RKO (cell line): ENCODE data around the gene ATXN1L.
"Not testable (repeated sequence)": the region's sequence is repeated elsewhere in the genome, so short reads cannot be mapped to it uniquely, and the experiment has no call there.

ENCODE experiments used
- DNase-seq: peaks from one replicate; pipeline ENCODE4 v3.0.0-alpha.2; 2016; ENCODE audit warnings: low spot score

ATXN1L gene

GRCh38 chr16:71852158-71852557, 6.4 kb downstream of the ATXN1L start:
- DNase-seq = no peak

DNA sequence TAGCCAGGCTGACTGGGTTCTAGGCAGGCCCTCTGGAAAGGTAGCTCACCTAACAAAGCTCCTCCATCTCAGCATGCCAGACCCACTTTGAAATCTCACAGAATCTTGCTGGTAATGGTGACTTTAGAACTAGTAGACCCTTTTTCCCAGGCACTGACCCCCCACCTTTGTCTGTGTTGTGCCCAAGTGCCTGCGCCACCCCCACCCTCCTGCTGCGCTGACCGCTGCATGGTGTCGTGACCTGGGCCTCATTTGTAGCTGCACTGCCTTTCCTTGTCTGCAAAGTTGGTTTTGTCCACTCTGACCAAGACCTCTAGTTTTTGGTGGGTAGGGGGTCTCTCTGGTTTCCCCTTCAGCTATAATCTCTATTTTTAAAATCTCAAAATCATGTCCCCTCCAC, 6.8 kb downstream of the ATXN1L start:
- no peak for DNase-seq

DNA sequence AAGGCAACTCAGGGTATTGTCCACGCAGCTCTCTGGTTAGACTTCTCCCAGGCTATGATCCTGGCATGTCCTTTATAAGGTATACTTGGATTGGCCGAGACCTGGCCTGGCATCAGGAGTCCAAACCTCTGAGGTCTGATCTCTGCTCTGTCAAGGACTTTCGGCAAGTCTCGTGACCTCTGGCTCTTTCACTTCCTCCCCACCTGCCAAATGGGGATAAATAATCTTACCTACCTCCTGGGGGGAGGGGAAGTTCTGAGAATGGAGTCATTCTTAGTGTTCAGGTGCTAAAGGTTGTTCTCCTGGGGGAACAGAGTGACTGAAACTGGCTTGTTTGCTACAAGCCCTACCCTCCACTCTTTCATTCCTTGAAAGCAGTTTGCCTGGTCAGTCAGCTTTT, 7.6 kb downstream of the ATXN1L start:
- DNase-seq = no peak

- DNase-seq = no peak
These were observed 8.7 kb downstream of the ATXN1L start for GRCh38 chr16:71854369-71854948.

DNA sequence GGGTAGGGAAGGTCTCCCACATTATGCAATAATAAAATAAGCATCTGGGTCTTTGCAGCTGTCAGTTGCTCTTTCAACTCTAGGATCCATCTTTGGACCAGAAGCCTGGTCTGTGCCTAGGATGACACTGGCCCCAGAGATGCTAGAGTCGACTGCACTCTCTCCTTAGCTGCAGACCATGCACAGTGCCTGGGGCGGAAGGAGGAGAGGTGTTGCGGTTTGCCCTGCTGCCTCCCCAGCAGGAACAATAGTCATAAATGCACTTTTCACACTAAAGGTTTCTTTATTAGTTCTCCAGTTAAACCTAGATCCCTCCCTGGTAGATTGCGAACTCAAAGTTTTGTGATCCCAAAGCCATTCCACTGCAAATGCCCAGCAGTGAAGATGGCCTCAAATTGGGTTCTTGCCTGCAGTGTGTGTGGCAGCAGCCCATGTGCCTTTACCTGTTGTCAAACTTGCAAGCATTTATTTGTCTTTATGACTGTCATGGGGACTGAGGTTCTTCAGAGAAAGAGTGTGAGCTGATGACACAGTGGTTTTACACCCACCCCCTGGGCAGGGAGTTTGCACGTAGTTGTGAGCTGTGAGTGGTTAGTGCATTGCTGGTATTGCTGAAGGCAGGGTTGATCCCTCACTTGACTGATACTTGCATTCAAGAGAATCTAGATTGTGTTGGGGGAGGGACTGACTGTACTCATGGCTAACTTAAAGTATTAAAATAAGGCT, 10.3 kb downstream of the ATXN1L start:
- DNase-seq = no peak

GRCh38 chr16:71859762-71860521, 14.2 kb downstream of the ATXN1L start:
- no peak for DNase-seq

GRCh38 chr16:71863995-71864394, 18.2 kb downstream of the ATXN1L start:
- no peak for DNase-seq

GRCh38 chr16:71865173-71865863, 19.5 kb downstream of the ATXN1L start:
- no peak for DNase-seq

- DNase-seq = not testable (repeated sequence)
These were observed 21.4 kb downstream of the ATXN1L start for GRCh38 chr16:71867175-71867574.

GRCh38 chr16:71867939-71868338, 22.2 kb downstream of the ATXN1L start:
- DNase-seq = no peak

- no peak for DNase-seq
These were observed 23.3 kb downstream of the ATXN1L start for GRCh38 chr16:71869089-71869488.

DNA sequence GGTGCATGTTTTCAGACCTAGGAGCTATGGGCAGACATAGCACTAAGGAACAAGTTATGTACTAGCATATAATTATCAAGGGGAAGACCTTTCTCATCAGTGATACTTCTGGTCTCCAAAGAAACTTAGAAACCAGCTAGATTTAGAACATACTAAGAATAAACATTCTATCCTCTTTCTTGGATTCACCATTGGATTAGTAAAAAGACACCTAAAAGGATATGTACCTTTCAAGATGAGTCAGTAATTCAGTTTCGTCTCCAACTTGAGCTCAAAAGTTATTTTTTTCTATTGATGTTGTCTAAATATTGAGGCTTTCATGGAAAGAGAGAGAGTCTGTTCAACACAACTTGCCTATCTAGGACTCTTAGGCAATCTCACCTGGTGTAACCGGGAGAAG, 25.0 kb downstream of the ATXN1L start:
- DNase-seq = no peak

DNA sequence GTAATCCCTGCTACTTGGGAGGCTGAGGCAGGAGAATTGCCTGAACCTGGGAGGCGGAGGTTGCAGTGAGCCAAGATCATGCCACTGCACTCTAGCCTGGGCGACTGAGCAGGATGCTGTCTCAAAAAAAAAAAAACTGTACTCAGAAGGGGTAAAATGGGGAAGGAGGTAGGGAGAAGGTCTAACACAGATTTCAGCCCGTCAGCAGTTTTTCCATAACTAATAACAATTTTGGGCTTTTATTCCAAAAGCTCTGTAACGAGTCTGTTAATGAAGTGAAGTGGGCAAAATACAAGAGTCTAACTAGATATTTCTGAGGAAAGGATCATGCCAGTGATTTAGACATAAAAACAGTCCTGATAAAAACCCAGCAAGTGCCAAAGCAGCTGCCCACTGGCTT, 27.4 kb downstream of the ATXN1L start:
- DNase-seq = no peak

DNA sequence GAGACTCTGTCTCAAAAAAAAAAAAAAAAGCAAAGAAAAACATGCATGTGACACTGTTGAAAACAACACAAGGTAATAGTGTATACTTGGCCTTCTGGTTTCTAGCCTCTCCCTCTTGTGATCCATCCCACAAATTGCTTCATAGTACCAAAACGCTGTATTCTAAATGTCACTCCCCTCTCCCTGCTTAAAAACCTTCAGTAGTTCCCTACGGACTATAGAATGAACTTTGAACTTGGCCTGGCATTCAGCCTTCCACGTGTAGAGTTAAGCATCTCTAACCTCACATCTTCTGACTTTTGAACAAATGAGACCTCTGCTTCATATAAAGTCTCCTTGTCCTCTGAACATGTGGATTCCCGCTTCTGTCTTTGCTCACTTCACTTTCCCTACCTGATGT, 33.1 kb downstream of the ATXN1L start:
- DNase-seq = no peak

- DNase-seq = no peak
These were observed 34.4 kb downstream of the ATXN1L start for GRCh38 chr16:71880176-71880575.

- peak; percentile 83 for DNase-seq
These were observed 36.9 kb downstream of the ATXN1L start for GRCh38 chr16:71882505-71883167.

- DNase-seq = peak; percentile 21
These were observed 37.5 kb downstream of the ATXN1L start for GRCh38 chr16:71883168-71883848.

- DNase-seq = peak; percentile 76
These were observed 38.3 kb downstream of the ATXN1L start, which contains the start of gene ZNF821 for GRCh38 chr16:71883849-71884638. Gene ZNF821, minus strand, starts transcription at chr16:71884182. Its CDS starts 4,236 bp downstream, at chr16:71879946.

DNA sequence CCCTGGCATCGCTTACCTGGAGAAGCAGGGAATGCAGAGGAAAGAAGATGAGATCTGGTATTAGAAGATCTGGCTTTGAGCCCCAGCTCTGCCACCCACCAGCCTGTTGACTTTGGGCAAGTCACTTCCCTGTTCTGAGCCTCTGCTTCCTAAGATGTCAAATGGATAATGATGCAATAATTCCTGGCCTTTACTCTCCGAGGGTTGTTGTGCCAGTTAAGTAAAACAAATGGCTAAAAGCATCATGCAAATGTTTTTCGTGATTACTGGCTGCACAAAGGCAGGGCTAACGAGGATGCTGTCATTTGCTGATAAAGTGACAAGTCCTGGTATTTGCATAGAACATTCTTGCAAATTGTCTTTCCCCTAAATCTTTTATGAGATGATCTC, 39.5 kb downstream of the ATXN1L start:
- no peak for DNase-seq

DNA sequence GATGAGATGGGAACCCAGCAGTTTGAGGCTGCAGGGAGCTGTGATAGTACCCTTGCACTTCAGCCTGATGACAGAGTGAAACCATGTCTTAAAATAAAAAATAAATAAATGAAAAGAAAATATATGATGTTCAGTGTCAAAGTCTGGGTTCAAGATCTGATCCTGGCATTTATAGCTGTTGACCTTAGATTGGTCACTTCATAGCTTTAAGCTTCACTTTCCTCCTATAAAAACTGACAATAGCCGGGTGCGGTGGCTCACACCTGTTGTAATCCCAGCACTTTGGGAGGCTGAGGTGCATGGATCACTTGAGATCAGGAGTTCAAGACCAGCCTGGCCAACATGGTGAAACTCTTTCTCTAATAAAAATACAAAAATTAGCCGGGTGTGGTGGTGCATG, 43.4 kb downstream of the ATXN1L start:
- no peak for DNase-seq

DNA sequence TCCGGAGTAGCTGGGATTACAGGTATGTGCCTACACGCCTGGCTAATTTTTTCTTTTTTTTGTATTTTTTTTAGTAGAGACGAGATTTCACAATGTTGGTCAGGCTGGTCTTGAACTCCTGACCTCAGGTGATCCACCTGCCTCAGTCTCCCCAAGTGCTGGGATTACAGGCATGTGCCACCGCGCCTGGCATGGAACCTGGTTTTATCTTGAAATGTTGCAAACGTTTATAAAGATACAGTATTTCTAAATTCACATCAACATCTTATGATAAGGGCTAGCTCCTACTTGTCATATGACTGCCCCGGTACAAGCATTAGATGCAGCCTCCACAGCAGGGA, 48.1 kb downstream of the ATXN1L start:
- no peak for DNase-seq
